GM12878 (cell line): Measurements from ENCODE around the gene RERE. TPM values are rescaled to one million over a fixed set of nuclear protein-coding genes. Genes with fewer than 3 reads are reported as not detected.

ENCODE experiments used
- ATAC-seq: fragments of 200-7000 bp; cut with Tn5 transposase; 3 replicates; pipeline ENCODE4 v1.9.1; 2020; ENCODE audit warnings: mild to moderate bottlenecking, moderate library complexity
- BruUV-seq: library from RNA; stranded (reverse); fragments of 400-500 nt; replicated peaks from 2 replicates; lab custom pipeline; 2021; lab: Mats Ljungman, UMichigan
- CTCF ChIA-PET: fragments of 300-600 bp; sonication (Branson Sonifier 250); formaldehyde crosslinking; extraction: SDS; loops from one replicate; lab custom pipeline; 2021; ENCODE audit warnings: inconsistent platforms; lab: Yijun Ruan, JAX
- POLR2A ChIA-PET: fragments of 350-600 bp; formaldehyde crosslinking; extraction: SDS; loops from one replicate; lab custom pipeline; 2021; ENCODE audit warnings: inconsistent platforms; lab: Charles Lee
- RAD21 ChIA-PET: fragments of 300-600 bp; sonication (Branson Sonifier 250); formaldehyde crosslinking; loops from one replicate; lab custom pipeline; 2023; ENCODE audit warnings: antibody characterized with exemption; ENCODE audit not compliant: unreplicated experiment; lab: Charles Lee
- SMC1A ChIA-PET: fragments of 300-600 bp; sonication (Branson Sonifier 250); formaldehyde crosslinking; loops from one replicate; lab custom pipeline; 2023; ENCODE audit not compliant: unreplicated experiment, uncharacterized antibody; lab: Charles Lee
- DNase-seq: peaks from one replicate; pipeline ENCODE4 v3.0.0-alpha.2; 2011; ENCODE audit warnings: low read depth, low spot score
- FAIRE-seq: peaks from 3 replicates; lab custom pipeline; 2011; peaks lifted over from hg19 to GRCh38; lab: Jason Lieb, UNC
- H2AFZ ChIP-seq: 2 replicates; pipeline ENCODE4 v1.6.0; 2011; ENCODE audit warnings: low read depth, low read length, control low read depth; ENCODE audit not compliant: control insufficient read depth
- H3K27ac ChIP-seq: 2 replicates; pipeline ENCODE4 v1.5.1; 2011; ENCODE audit warnings: control low read depth; ENCODE audit not compliant: control insufficient read depth, insufficient read depth
- H3K27me3 ChIP-seq, 2 experiments: replicated peaks in 1 of 2; 2 replicates each; pipeline versions ENCODE4 v1.6.0 to v1.6.1; 2011; ENCODE audit warnings: low read length in 1 of 2; ENCODE audit not compliant: control insufficient read depth in 2 of 2, insufficient read depth in 2 of 2
- H3K36me3 ChIP-seq, 2 experiments: 2 replicates each; pipeline ENCODE4 v1.5.1; 2011; ENCODE audit warnings: low read length in 1 of 2; ENCODE audit not compliant: control insufficient read depth in 2 of 2, insufficient read depth in 2 of 2
- H3K4me1 ChIP-seq: 2 replicates; pipeline ENCODE4 v1.6.1; 2011; ENCODE audit warnings: mild to moderate bottlenecking, low read length, moderate library complexity, mixed read lengths; ENCODE audit not compliant: control insufficient read depth, insufficient read depth
- H3K4me2 ChIP-seq: 2 replicates; pipeline ENCODE4 v1.6.0; 2011; ENCODE audit warnings: control low read depth; ENCODE audit not compliant: control insufficient read depth, insufficient read depth
- H3K4me3 ChIP-seq: fragments of 200-600 bp; sonication (generic); 2 replicates; pipeline ENCODE4 v1.5.1; 2016
- H3K79me2 ChIP-seq: 2 replicates; pipeline ENCODE4 v1.6.0; 2011; ENCODE audit warnings: low read length; ENCODE audit not compliant: control insufficient read depth, insufficient read depth
- H3K9ac ChIP-seq: 2 replicates; pipeline ENCODE4 v1.8.0; 2011; ENCODE audit warnings: low read length, control low read depth, mixed read lengths; ENCODE audit not compliant: control insufficient read depth, insufficient read depth
- H3K9me3 ChIP-seq: replicated peaks from 3 replicates; pipeline ENCODE4 v1.5.1; 2011; ENCODE audit warnings: mild to moderate bottlenecking, low read length; ENCODE audit not compliant: control insufficient read depth, insufficient read depth
- H4K20me1 ChIP-seq: 2 replicates; pipeline ENCODE4 v1.6.0; 2011; ENCODE audit not compliant: control insufficient read depth, insufficient read depth
- CBFB ChIP-seq: IDR thresholded peaks from 2 replicates; pipeline ENCODE4 v1.6.1; 2016; ENCODE audit warnings: antibody characterized with exemption, low read depth
- EED ChIP-seq: sonication (generic); IDR thresholded peaks from 2 replicates; pipeline ENCODE4 v1.6.1; 2016; ENCODE audit warnings: antibody characterized with exemption, low read depth
- EP300 ChIP-seq, 2 experiments: fragments of 150-350 bp in 1 of 2; IDR thresholded peaks; 2 replicates each; pipeline ENCODE4 v1.6.1; 2011 to 2012; ENCODE audit warnings: low read depth in 2 of 2, low read length in 2 of 2, borderline replicate concordance in 1 of 2, improper control_type of control experiment in 1 of 2, inconsistent platforms in 1 of 2; ENCODE audit not compliant: control insufficient read depth in 1 of 2
- MTA2 ChIP-seq: fragments of 450-650 bp; IDR thresholded peaks from 2 replicates; pipeline ENCODE4 v1.6.1; 2016; ENCODE audit warnings: low read depth, mild to moderate bottlenecking, moderate library complexity
- MYC ChIP-seq: IDR thresholded peaks from 2 replicates; pipeline ENCODE4 v1.6.1; 2011; ENCODE audit warnings: mild to moderate bottlenecking, low read length, moderate library complexity, inconsistent platforms; ENCODE audit not compliant: insufficient read depth, insufficient replicate concordance, insufficient read length, severe bottlenecking
- NFYB ChIP-seq: IDR thresholded peaks from 2 replicates; pipeline ENCODE4 v1.6.1; 2011; ENCODE audit warnings: low read depth, mild to moderate bottlenecking, low read length, improper control_type of control experiment, moderate library complexity; ENCODE audit not compliant: insufficient read depth
- NR2C2 ChIP-seq: IDR thresholded peaks from 2 replicates; pipeline ENCODE4 v1.6.1; 2011; ENCODE audit warnings: borderline replicate concordance, low read depth; ENCODE audit not compliant: control insufficient read depth, insufficient read length
- RAD21 ChIP-seq: IDR thresholded peaks from 2 replicates; pipeline ENCODE4 v1.6.1; 2011; ENCODE audit warnings: mild to moderate bottlenecking, low read depth, low read length, moderate library complexity; ENCODE audit not compliant: insufficient read depth
- RB1 ChIP-seq: fragments of 450-650 bp; formaldehyde crosslinking; IDR thresholded peaks from 2 replicates; pipeline ENCODE4 v1.6.1; 2017; ENCODE audit warnings: mild to moderate bottlenecking, borderline replicate concordance
- RUNX3 ChIP-seq: IDR thresholded peaks from 2 replicates; pipeline ENCODE4 v1.6.1; 2012; ENCODE audit warnings: low read length, inconsistent platforms
- SKIL ChIP-seq: fragments of 450-650 bp; IDR thresholded peaks from 2 replicates; pipeline ENCODE4 v1.6.1; 2017; ENCODE audit warnings: mild to moderate bottlenecking, low read depth, inconsistent platforms; ENCODE audit not compliant: poor library complexity, severe bottlenecking
- ZNF217 ChIP-seq: fragments of 450-650 bp; IDR thresholded peaks from 2 replicates; pipeline ENCODE4 v1.6.1; 2017; ENCODE audit warnings: antibody characterized with exemption, mild to moderate bottlenecking
- WGBS: methylation state at CpG from one replicate; pipeline ENCODE4 v1.1.6; 2016; ENCODE audit warnings: low lambda C conversion rate; ENCODE audit not compliant: insufficient replicate concordance, insufficient coverage; ENCODE audit errors: missing lambda C conversion rate; 5-methylcytosine and 5-hydroxymethylcytosine counted together
- in situ Hi-C: fragments of 300-500 bp; cut with MboI; formaldehyde crosslinking; loops from 9 replicates; pipeline ENCODE4 v1.14.3; 2018; ENCODE audit warnings: mixed read lengths
- intact Hi-C: fragments of 100-400 bp; cut with micrococcal nuclease; formaldehyde crosslinking; loops from one replicate; pipeline ENCODE4 v1.14.2; 2022; ENCODE audit not compliant: unreplicated experiment
- polyA plus RNA-seq, 11 experiments: library from polyadenylated mRNA; depleted of rRNA in 4 of 11; unstranded in 6 of 11; stranded (reverse) in 5 of 11; fragments of >200 nt; fragmentation: Nextera tagmentation in 4 of 11; fragmentation: Illumina TruSeq in 1 of 11; extraction: Ambion mirVana in 4 of 11; extraction: Trizol in 1 of 11; gene quantifications; 1 replicate in 1 of 11; 2 replicates in 10 of 11; pipeline versions ENCODE4 v1.2.1 to v1.2.3, GENCODE V29; 2011 to 2016; ENCODE audit warnings: inconsistent platforms in 2 of 11, missing spikeins in 2 of 11, low read depth in 1 of 11
- total RNA-seq, 4 experiments: library from RNA; depleted of rRNA in 3 of 4; stranded (reverse); fragments of >200 nt in 3 of 4; fragmentation: Illumina TruSeq in 1 of 4; extraction: Trizol in 1 of 4; gene quantifications; 2 replicates each; pipeline versions ENCODE4 v1.2.1 to v1.2.3, GENCODE V29; 2013 to 2021
- TF ChIP-seq, protein P1 (sequence below): fragments of 450-650 bp; IDR thresholded peaks from 2 replicates; pipeline ENCODE4 v1.6.1; 2016; ENCODE audit warnings: mild to moderate bottlenecking, moderate library complexity, borderline replicate concordance

The RERE gene
- total and polyA plus RNA-seq, 10 of the 15 experiments (the other 5 are each of a cell fraction or from before 2014, with no cell fraction given), result 5.2 to 60.5 (median 20.2) TPM

GRCh38 chr1:8674481-8674880, 143.0 kb downstream of the RERE start (continued):
- TF ChIP-seq, protein P1, sequence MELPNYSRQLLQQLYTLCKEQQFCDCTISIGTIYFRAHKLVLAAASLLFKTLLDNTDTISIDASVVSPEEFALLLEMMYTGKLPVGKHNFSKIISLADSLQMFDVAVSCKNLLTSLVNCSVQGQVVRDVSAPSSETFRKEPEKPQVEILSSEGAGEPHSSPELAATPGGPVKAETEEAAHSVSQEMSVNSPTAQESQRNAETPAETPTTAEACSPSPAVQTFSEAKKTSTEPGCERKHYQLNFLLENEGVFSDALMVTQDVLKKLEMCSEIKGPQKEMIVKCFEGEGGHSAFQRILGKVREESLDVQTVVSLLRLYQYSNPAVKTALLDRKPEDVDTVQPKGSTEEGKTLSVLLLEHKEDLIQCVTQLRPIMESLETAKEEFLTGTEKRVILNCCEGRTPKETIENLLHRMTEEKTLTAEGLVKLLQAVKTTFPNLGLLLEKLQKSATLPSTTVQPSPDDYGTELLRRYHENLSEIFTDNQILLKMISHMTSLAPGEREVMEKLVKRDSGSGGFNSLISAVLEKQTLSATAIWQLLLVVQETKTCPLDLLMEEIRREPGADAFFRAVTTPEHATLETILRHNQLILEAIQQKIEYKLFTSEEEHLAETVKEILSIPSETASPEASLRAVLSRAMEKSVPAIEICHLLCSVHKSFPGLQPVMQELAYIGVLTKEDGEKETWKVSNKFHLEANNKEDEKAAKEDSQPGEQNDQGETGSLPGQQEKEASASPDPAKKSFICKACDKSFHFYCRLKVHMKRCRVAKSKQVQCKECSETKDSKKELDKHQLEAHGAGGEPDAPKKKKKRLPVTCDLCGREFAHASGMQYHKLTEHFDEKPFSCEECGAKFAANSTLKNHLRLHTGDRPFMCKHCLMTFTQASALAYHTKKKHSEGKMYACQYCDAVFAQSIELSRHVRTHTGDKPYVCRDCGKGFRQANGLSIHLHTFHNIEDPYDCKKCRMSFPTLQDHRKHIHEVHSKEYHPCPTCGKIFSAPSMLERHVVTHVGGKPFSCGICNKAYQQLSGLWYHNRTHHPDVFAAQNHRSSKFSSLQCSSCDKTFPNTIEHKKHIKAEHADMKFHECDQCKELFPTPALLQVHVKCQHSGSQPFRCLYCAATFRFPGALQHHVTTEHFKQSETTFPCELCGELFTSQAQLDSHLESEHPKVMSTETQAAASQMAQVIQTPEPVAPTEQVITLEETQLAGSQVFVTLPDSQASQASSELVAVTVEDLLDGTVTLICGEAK, result no peak
- TF ChIP-seq MYC, result no peak
- no peak for TF ChIP-seq EP300 (IDR thresholded peaks at IDR 0.05; ENCODE audit: borderline replicate concordance in 1 of 2, control insufficient read depth in 1 of 2, low read depth in 2 of 2, low read length in 2 of 2)
- TF ChIP-seq CBFB, result no peak

DNA sequence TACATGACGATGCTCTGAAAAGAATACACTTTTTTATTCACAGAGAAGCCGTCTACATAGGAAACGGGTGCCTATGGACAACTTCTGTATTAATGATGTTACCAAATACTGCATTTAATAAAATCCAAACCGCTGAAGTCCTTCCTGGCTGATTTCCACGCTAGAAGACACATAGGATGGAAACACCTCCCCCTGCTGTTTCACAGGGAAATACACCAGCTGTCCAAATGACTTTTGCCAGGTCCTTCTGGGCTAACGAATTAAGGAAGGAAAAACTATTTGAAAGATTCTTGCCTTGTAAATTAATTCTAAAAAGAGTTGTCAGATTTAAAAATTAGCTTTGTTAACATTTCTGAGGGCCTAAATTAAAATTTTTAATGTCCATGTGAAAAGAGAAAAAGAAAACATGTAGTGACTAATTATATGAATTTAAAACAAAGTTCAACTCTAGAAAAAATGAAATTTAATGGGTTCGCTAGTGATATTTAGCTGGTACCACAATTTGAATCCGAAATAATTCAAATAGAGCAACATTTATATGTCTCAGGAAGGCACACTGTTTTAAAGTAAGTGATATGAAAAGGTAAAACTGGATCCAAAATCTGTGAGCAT, 146.0 kb downstream of the RERE start:
- Histone ChIP-seq H3K27ac (no peak overlapping the region), H4K20me1 (no peaks in the 10 kb centered on the region), H3K9ac (no peak overlapping the region), H3K4me2 (no peak overlapping the region), H3K9me3 (no peaks in the 10 kb centered on the region), H3K79me2 (peaks cover 58% of the 10 kb centered on the region), H3K4me1 (peaks cover 31% of the 10 kb centered on the region), H3K4me3 (no peak overlapping the region), H2AFZ (no peak overlapping the region), H3K36me3 (no peaks in the 10 kb centered on the region; a peak in 1 of 4 replicates), H3K27me3 (no peaks in the 10 kb centered on the region)
- SMC1A ChIA-PET, result interaction anchor here (0.7 to 20.2 kb wide), 31 partner anchors 8 to 321 kb away, joined by 3 to 587 read pairs (median 4); no protein-coding TSS in a partner anchor
- BruUV-seq, result no TSS peak
- CTCF ChIA-PET, result interaction anchor here (0.6 to 7.0 kb wide), 33 partner anchors 9 to 297 kb away, joined by 3 to 181 read pairs (median 8); no protein-coding TSS in a partner anchor
- in situ Hi-C loops, result loop anchor here (5.0 kb wide), 1 partner anchor 109 kb away; no protein-coding TSS in a partner anchor
- whole genome bisulfite sequencing, result 22% methylated on average over 8 of the region's 8 CpGs
- 0 out of 3 replicates have a peak, but pooled peaks have one; percentile 24 for ATAC-seq
- intact Hi-C loops, result loop anchor here (1.0 to 2.0 kb wide), 3 partner anchors 29 to 110 kb away; no protein-coding TSS in a partner anchor
- POLR2A ChIA-PET, result interaction anchor here (1.2 to 2.0 kb wide), 5 partner anchors 14 to 109 kb away, joined by 3 to 9 read pairs (median 7); no protein-coding TSS in a partner anchor
- no peak for DNase-seq
- RAD21 ChIA-PET, result interaction anchor here (0.6 to 19.8 kb wide), 18 partner anchors 9 to 178 kb away, joined by 3 to 384 read pairs (median 6); no protein-coding TSS in a partner anchor
- FAIRE-seq, result peak; percentile 38
- TF ChIP-seq RB1 (peak; percentile 48; the same call in 1 of the 2 replicates), EED (0 out of 2 replicates have a peak, but pooled peaks have one; percentile 29), ZNF217 (no peak), NR2C2 (no peak), SKIL (peak; percentile 35), RUNX3 (0 out of 2 replicates have a peak, but pooled peaks have one; percentile 24), RAD21 (peak; percentile 94), NFYB (no peak), MTA2 (no peak)
